AG04449 (cell line): ENCODE measurements around the gene PHC2.

Source experiments
- CTCF ChIA-PET: fragments of 350-600 bp; formaldehyde crosslinking; extraction: SDS; loops from one replicate; lab custom pipeline; 2021; ENCODE audit warnings: antibody characterized with exemption; lab: Yijun Ruan, JAX
- POLR2A ChIA-PET: fragments of 400-600, 350-600 bp; formaldehyde crosslinking; extraction: SDS; loops from one replicate; lab custom pipeline; 2020; ENCODE audit warnings: antibody characterized with exemption, inconsistent platforms; lab: Yijun Ruan, JAX
- DNase-seq: peaks from one replicate; pipeline ENCODE4 v3.0.0-alpha.2; 2010; ENCODE audit warnings: low read depth, low spot score
- H3K4me3 ChIP-seq: 2 replicates; pipeline ENCODE4 v1.5.1; 2011; ENCODE audit warnings: low read depth, mild to moderate bottlenecking, control low read depth, low read length
- CTCF ChIP-seq: IDR thresholded peaks from one replicate; pipeline ENCODE4 v1.5.1; 2011; ENCODE audit warnings: mild to moderate bottlenecking, moderate library complexity, low read length, control low read depth, inconsistent platforms; ENCODE audit not compliant: insufficient read depth; ENCODE audit errors: missing control alignments

PHC2 gene

DNA sequence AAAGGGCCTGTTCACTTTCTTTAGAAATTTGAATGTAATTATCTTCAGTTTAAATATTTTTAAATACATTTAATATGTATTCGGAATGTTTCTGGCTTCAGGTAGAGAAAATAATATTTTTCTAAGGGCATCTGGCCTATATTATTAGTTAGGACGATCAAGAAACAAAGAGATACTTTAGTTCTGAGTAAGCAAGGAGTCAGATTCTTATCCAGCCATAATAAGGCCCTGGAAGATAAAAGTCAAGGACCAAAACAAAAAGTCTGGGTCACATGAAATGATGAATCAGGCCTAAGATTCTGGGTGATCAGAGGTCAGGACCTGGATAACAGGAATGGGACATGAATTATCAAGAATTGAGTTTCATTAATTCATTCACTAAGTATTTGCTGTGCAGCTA lies 6.3 kb downstream of the PHC2 start:
- no peak overlapping the region for H3K4me3 ChIP-seq
- POLR2A ChIA-PET = no interaction called here
- CTCF ChIA-PET = interaction anchor here (1.2 kb wide), 1 partner anchor 45 kb away, joined by 5 read pairs; no protein-coding TSS in a partner anchor
- TF ChIP-seq CTCF = no peak
- DNase-seq = no peak

- POLR2A ChIA-PET = no interaction called here
- no peak overlapping the region for H3K4me3 ChIP-seq
- DNase-seq = no peak
- CTCF ChIA-PET = interaction anchor here (1.2 kb wide), 1 partner anchor 46 kb away, joined by 5 read pairs; no protein-coding TSS in a partner anchor
- TF ChIP-seq CTCF = no peak
Observed at GRCh38 chr1:33424205-33424604, 6.7 kb downstream of the PHC2 start.

- ChIA-PET CTCF (interaction anchor here (0.8 to 3.1 kb wide), 9 partner anchors 10 to 123 kb away, joined by 3 to 14 read pairs (median 5); partner anchors contain the start of gene PHC2), POLR2A (interaction anchor here (0.9 to 2.2 kb wide), 3 partner anchors 12 to 60 kb away, joined by 3 to 11 read pairs (median 4); no protein-coding TSS in a partner anchor)
- no peak overlapping the region for H3K4me3 ChIP-seq
- DNase-seq = no peak
- TF ChIP-seq CTCF = no peak
Observed at GRCh38 chr1:33420870-33421775, 9.8 kb downstream of the PHC2 start.

GRCh38 chr1:33418811-33419210 lies 12.1 kb downstream of the PHC2 start:
- CTCF ChIA-PET = no interaction called here
- no peak overlapping the region for H3K4me3 ChIP-seq
- TF ChIP-seq CTCF = no peak
- POLR2A ChIA-PET = no interaction called here
- no peak for DNase-seq

- CTCF ChIA-PET = no interaction called here
- TF ChIP-seq CTCF = no peak
- POLR2A ChIA-PET = no interaction called here
- H3K4me3 ChIP-seq = no peak overlapping the region
- DNase-seq = no peak
Observed at GRCh38 chr1:33414879-33415278, 16.0 kb downstream of the PHC2 start.

- TF ChIP-seq CTCF = no peak
- CTCF ChIA-PET = interaction anchor here (0.6 to 1.1 kb wide), 4 partner anchors 11 to 60 kb away, joined by 3 to 5 read pairs (median 4); no protein-coding TSS in a partner anchor
- peak; percentile 75 for DNase-seq
- POLR2A ChIA-PET = interaction anchor here (0.9 to 1.0 kb wide), 2 partner anchors 21 to 24 kb away, joined by 3 read pairs; no protein-coding TSS in a partner anchor
- H3K4me3 ChIP-seq = no peak overlapping the region
Observed at GRCh38 chr1:33410091-33410701, 20.7 kb downstream of the PHC2 start.
